GM18517 (cell line): Measurements from ENCODE around the gene GALR3.

ENCODE experiments used
- ATAC-seq: cut with Tn5 transposase; IDR thresholded peaks from one replicate; pipeline ENCODE4 v1.9.1; 2021; ENCODE audit warnings: mild to moderate bottlenecking, moderate library complexity; ENCODE audit not compliant: unreplicated experiment

GALR3 gene

GRCh38 chr22:37862570-37863325 is 39.6 kb downstream of the GALR3 start:
- no peak for ATAC-seq

GRCh38 chr22:37865510-37865909 is 42.3 kb downstream of the GALR3 start:
- no peak for ATAC-seq

GRCh38 chr22:37870273-37870672 is 47.1 kb downstream of the GALR3 start:
- no peak for ATAC-seq
